Measurements from ENCODE around the gene GRAP2. TPM values are rescaled to one million over a fixed set of nuclear protein-coding genes. Genes with fewer than 3 reads are reported as not detected.
"Not testable (repeated sequence)": the region's sequence is repeated elsewhere in the genome, so short reads cannot be mapped to it uniquely, and the experiment has no call there.

GRAP2 gene
- total RNA-seq, 4 donors from 2014 or later: 0.27 to 7.2 (median 0.96) TPM

GRCh38 chr22:39989633-39990032 lies 88.7 kb downstream of the GRAP2 start:
- no peaks in the 10 kb centered on the region for H3K36me3 ChIP-seq
- WGBS, 2 donors: 89 to 91% methylated on average over 7 of the region's 7 CpGs
- no peaks in the 10 kb centered on the region for H3K9me3 ChIP-seq
- intact Hi-C loops (cut with DNase I): no loop called here
- H3K27me3 ChIP-seq: no peaks in the 10 kb centered on the region
- no peak overlapping the region for H3K27ac ChIP-seq
- no peak for TF ChIP-seq POLR2A (IDR thresholded peaks at IDR 0.05)
- TF ChIP-seq CTCF (IDR thresholded peaks at IDR 0.05): no peak
- H3K4me3 ChIP-seq (replicated peaks in 1 of 3): no peak overlapping the region
- no peak for DNase-seq
- H3K4me1 ChIP-seq: peaks cover 6 to 33% of the 10 kb centered on the region in 2 donors

GRCh38 chr22:39990686-39991085 lies 89.8 kb downstream of the GRAP2 start:
- no peaks in the 10 kb centered on the region for H3K9me3 ChIP-seq
- WGBS, 2 donors: 91 to 92% methylated on average over 3 of the region's 3 CpGs
- peaks cover 0 to 22% of the 10 kb centered on the region in 2 donors for H3K4me1 ChIP-seq
- intact Hi-C loops (cut with DNase I): no loop called here
- no peak overlapping the region for H3K27ac ChIP-seq
- no peak overlapping the region for H3K4me3 ChIP-seq (replicated peaks in 1 of 3)
- H3K27me3 ChIP-seq: no peaks in the 10 kb centered on the region
- no peaks in the 10 kb centered on the region for H3K36me3 ChIP-seq
- no peak for DNase-seq
- no peak for TF ChIP-seq CTCF (IDR thresholded peaks at IDR 0.05)
- no peak for TF ChIP-seq POLR2A (IDR thresholded peaks at IDR 0.05)

- no peak overlapping the region for H3K4me3 ChIP-seq (replicated peaks in 1 of 3)
- 95 to 96% methylated on average over 9 of the region's 9 CpGs for WGBS, 2 donors
- H3K27ac ChIP-seq: no peak overlapping the region
- H3K9me3 ChIP-seq: no peaks in the 10 kb centered on the region
- no peak for DNase-seq
- no peaks in the 10 kb centered on the region for H3K36me3 ChIP-seq
- TF ChIP-seq CTCF (IDR thresholded peaks at IDR 0.05): no peak
- no peak for TF ChIP-seq POLR2A (IDR thresholded peaks at IDR 0.05)
- intact Hi-C loops (cut with DNase I): no loop called here
- peaks cover 2 to 16% of the 10 kb centered on the region in 2 donors for H3K4me1 ChIP-seq
- H3K27me3 ChIP-seq: no peaks in the 10 kb centered on the region
These were observed 90.4 kb downstream of the GRAP2 start for GRCh38 chr22:39991159-39991860.

DNA sequence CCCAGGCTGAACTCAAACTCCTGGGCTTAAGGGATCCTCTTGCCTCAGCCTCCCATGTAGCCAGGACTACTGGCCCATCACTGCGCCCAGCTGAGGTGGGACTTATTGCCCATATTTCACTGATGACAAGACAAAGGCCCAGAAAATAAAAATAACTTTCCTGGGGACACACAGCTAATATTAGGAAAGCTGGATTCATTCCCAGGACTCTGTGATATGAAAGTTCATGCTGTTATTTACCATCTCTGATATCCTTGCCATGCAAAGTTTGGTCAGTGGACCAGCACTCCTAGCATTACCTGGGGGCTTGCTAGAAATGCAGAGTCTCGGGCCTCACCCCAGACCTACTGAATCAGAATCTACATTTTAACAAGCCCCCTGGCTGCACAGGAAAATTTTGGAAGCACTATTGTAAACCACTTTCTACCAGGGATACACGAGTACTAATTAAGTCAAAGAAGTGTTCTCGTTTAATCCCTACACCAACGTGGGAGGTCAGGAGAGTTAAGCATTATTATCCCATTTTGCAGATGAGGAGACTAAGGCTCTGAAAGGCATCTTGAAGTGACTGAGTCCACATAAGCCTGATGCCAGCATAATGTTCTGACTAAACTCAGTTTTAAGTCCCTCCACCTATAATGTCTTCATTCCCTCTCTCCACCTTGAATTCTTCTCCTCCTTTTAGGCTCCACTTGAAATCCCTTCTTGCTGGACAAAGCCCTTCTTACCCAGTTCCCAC lies 91.4 kb downstream of the GRAP2 start:
- intact Hi-C loops (cut with DNase I): no loop called here

DNA sequence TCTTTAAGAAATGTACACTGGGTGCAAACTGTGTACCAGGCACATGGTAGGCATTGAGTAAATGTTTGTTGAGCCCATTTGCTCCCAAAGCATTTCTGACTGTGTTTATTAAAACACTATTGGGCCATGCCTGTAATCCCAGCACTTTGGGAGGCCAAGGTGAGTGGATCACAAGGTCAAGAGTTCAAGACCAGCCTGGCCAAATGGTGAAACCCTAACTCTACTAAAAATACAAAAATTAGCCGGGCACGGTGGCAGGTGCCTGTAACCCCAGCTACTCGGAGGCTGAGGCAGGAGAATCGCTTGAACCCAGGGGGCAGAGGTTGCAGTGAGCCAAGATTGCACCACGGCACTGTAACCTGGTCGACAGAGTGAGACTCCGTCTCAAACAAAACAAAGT lies 92.0 kb downstream of the GRAP2 start:
- H3K27me3 ChIP-seq; DNase-seq; H3K27ac ChIP-seq; H3K4me3 ChIP-seq (replicated peaks in 1 of 3); H3K9me3 ChIP-seq; H3K36me3 ChIP-seq; intact Hi-C loops (cut with DNase I): not testable (repeated sequence)
- peaks cover 16 to 20% of the 10 kb centered on the region in 2 donors for H3K4me1 ChIP-seq
- 86 to 90% methylated on average over 7 of the region's 7 CpGs for WGBS, 2 donors

More for the DNA sequence above, 91.4 kb downstream of the GRAP2 start:
- Histone ChIP-seq H3K4me1 (peaks cover 10 to 16% of the 10 kb centered on the region in 2 donors), H3K27me3 (no peaks in the 10 kb centered on the region), H3K4me3 (replicated peaks in 1 of 3) (no peak overlapping the region), H3K27ac (no peak overlapping the region), H3K36me3 (no peaks in the 10 kb centered on the region), H3K9me3 (no peaks in the 10 kb centered on the region)
- no peak for TF ChIP-seq CTCF (IDR thresholded peaks at IDR 0.05)
- no peak for TF ChIP-seq POLR2A (IDR thresholded peaks at IDR 0.05)
- 90 to 92% methylated on average over 5 of the region's 5 CpGs for WGBS, 2 donors
- no peak for DNase-seq
